GM12878 (cell line): ENCODE measurements around the gene MAML3. TPM values are rescaled to one million over a fixed set of nuclear protein-coding genes. Genes with fewer than 3 reads are reported as not detected.

Source experiments
- ATAC-seq: fragments of 200-7000 bp; cut with Tn5 transposase; 3 replicates; pipeline ENCODE4 v1.9.1; 2020; ENCODE audit warnings: mild to moderate bottlenecking, moderate library complexity
- BruUV-seq: library from RNA; stranded (reverse); fragments of 400-500 nt; replicated peaks from 2 replicates; lab custom pipeline; 2021; lab: Mats Ljungman, UMichigan
- CTCF ChIA-PET: fragments of 300-600 bp; sonication (Branson Sonifier 250); formaldehyde crosslinking; extraction: SDS; loops from one replicate; lab custom pipeline; 2021; ENCODE audit warnings: inconsistent platforms; lab: Yijun Ruan, JAX
- POLR2A ChIA-PET: fragments of 350-600 bp; formaldehyde crosslinking; extraction: SDS; loops from one replicate; lab custom pipeline; 2021; ENCODE audit warnings: inconsistent platforms; lab: Charles Lee
- RAD21 ChIA-PET: fragments of 300-600 bp; sonication (Branson Sonifier 250); formaldehyde crosslinking; loops from one replicate; lab custom pipeline; 2023; ENCODE audit warnings: antibody characterized with exemption; ENCODE audit not compliant: unreplicated experiment; lab: Charles Lee
- SMC1A ChIA-PET: fragments of 300-600 bp; sonication (Branson Sonifier 250); formaldehyde crosslinking; loops from one replicate; lab custom pipeline; 2023; ENCODE audit not compliant: unreplicated experiment, uncharacterized antibody; lab: Charles Lee
- DNase-seq: peaks from one replicate; pipeline ENCODE4 v3.0.0-alpha.2; 2011; ENCODE audit warnings: low read depth, low spot score
- FAIRE-seq: peaks from 3 replicates; lab custom pipeline; 2011; peaks lifted over from hg19 to GRCh38; lab: Jason Lieb, UNC
- H2AFZ ChIP-seq: 2 replicates; pipeline ENCODE4 v1.6.0; 2011; ENCODE audit warnings: low read depth, low read length, control low read depth; ENCODE audit not compliant: control insufficient read depth
- H3K27ac ChIP-seq: 2 replicates; pipeline ENCODE4 v1.5.1; 2011; ENCODE audit warnings: control low read depth; ENCODE audit not compliant: control insufficient read depth, insufficient read depth
- H3K27me3 ChIP-seq, 2 experiments: replicated peaks in 1 of 2; 2 replicates each; pipeline versions ENCODE4 v1.6.0 to v1.6.1; 2011; ENCODE audit warnings: low read length in 1 of 2; ENCODE audit not compliant: control insufficient read depth in 2 of 2, insufficient read depth in 2 of 2
- H3K36me3 ChIP-seq, 2 experiments: 2 replicates each; pipeline ENCODE4 v1.5.1; 2011; ENCODE audit warnings: low read length in 1 of 2; ENCODE audit not compliant: control insufficient read depth in 2 of 2, insufficient read depth in 2 of 2
- H3K4me1 ChIP-seq: 2 replicates; pipeline ENCODE4 v1.6.1; 2011; ENCODE audit warnings: mild to moderate bottlenecking, low read length, moderate library complexity, mixed read lengths; ENCODE audit not compliant: control insufficient read depth, insufficient read depth
- H3K4me2 ChIP-seq: 2 replicates; pipeline ENCODE4 v1.6.0; 2011; ENCODE audit warnings: control low read depth; ENCODE audit not compliant: control insufficient read depth, insufficient read depth
- H3K4me3 ChIP-seq: fragments of 200-600 bp; sonication (generic); 2 replicates; pipeline ENCODE4 v1.5.1; 2016
- H3K79me2 ChIP-seq: 2 replicates; pipeline ENCODE4 v1.6.0; 2011; ENCODE audit warnings: low read length; ENCODE audit not compliant: control insufficient read depth, insufficient read depth
- H3K9ac ChIP-seq: 2 replicates; pipeline ENCODE4 v1.8.0; 2011; ENCODE audit warnings: low read length, control low read depth, mixed read lengths; ENCODE audit not compliant: control insufficient read depth, insufficient read depth
- H3K9me3 ChIP-seq: replicated peaks from 3 replicates; pipeline ENCODE4 v1.5.1; 2011; ENCODE audit warnings: mild to moderate bottlenecking, low read length; ENCODE audit not compliant: control insufficient read depth, insufficient read depth
- H4K20me1 ChIP-seq: 2 replicates; pipeline ENCODE4 v1.6.0; 2011; ENCODE audit not compliant: control insufficient read depth, insufficient read depth
- CEBPB ChIP-seq, 2 experiments: fragments of 150-350 bp in 1 of 2; IDR thresholded peaks; 2 replicates each; pipeline ENCODE4 v1.6.1; 2012 to 2014; ENCODE audit warnings: low read depth in 2 of 2, low read length in 2 of 2, borderline replicate concordance in 1 of 2, inconsistent platforms in 1 of 2
- E2F8 ChIP-seq: fragments of 450-650 bp; IDR thresholded peaks from 2 replicates; pipeline ENCODE4 v1.6.1; 2018; ENCODE audit warnings: mild to moderate bottlenecking, low read depth, moderate library complexity; ENCODE audit not compliant: partially characterized antibody
- EED ChIP-seq: sonication (generic); IDR thresholded peaks from 2 replicates; pipeline ENCODE4 v1.6.1; 2016; ENCODE audit warnings: antibody characterized with exemption, low read depth
- EZH2 ChIP-seq: IDR thresholded peaks from 2 replicates; pipeline ENCODE4 v1.6.1; 2012; ENCODE audit warnings: low read depth, mild to moderate bottlenecking, control low read depth, inconsistent platforms, low read length, borderline replicate concordance; ENCODE audit not compliant: control insufficient read depth
- IRF5 ChIP-seq: fragments of 450-650 bp; IDR thresholded peaks from 2 replicates; pipeline ENCODE4 v1.6.1; 2017; ENCODE audit warnings: borderline replicate concordance
- MEF2B ChIP-seq: fragments of 450-650 bp; IDR thresholded peaks from 2 replicates; pipeline ENCODE4 v1.6.1; 2018; ENCODE audit warnings: mild to moderate bottlenecking, moderate library complexity; ENCODE audit not compliant: partially characterized antibody, poor library complexity, severe bottlenecking
- MTA2 ChIP-seq: fragments of 450-650 bp; IDR thresholded peaks from 2 replicates; pipeline ENCODE4 v1.6.1; 2016; ENCODE audit warnings: low read depth, mild to moderate bottlenecking, moderate library complexity
- MTA3 ChIP-seq: IDR thresholded peaks from 2 replicates; pipeline ENCODE4 v1.6.1; 2012; ENCODE audit warnings: low read length, inconsistent platforms, borderline replicate concordance
- SIN3A ChIP-seq: IDR thresholded peaks from 2 replicates; pipeline ENCODE4 v1.6.1; 2012; ENCODE audit warnings: low read depth, low read length, improper control_type of control experiment
- SREBF1 ChIP-seq: IDR thresholded peaks from 2 replicates; pipeline ENCODE4 v1.6.1; 2012; ENCODE audit warnings: mild to moderate bottlenecking, low read length
- USF2 ChIP-seq: IDR thresholded peaks from 2 replicates; pipeline ENCODE4 v1.6.1; 2011; ENCODE audit warnings: low read depth, low read length, improper control_type of control experiment, borderline replicate concordance
- WRNIP1 ChIP-seq: IDR thresholded peaks from 2 replicates; pipeline ENCODE4 v1.6.1; 2011; ENCODE audit warnings: low read depth, low read length, improper control_type of control experiment, borderline replicate concordance
- YBX1 ChIP-seq: fragments of 450-650 bp; IDR thresholded peaks from 2 replicates; pipeline ENCODE4 v1.6.1; 2016; ENCODE audit warnings: antibody characterized with exemption
- WGBS: methylation state at CpG from one replicate; pipeline ENCODE4 v1.1.6; 2016; ENCODE audit warnings: low lambda C conversion rate; ENCODE audit not compliant: insufficient replicate concordance, insufficient coverage; ENCODE audit errors: missing lambda C conversion rate; 5-methylcytosine and 5-hydroxymethylcytosine counted together
- in situ Hi-C: fragments of 300-500 bp; cut with MboI; formaldehyde crosslinking; loops from 9 replicates; pipeline ENCODE4 v1.14.3; 2018; ENCODE audit warnings: mixed read lengths
- intact Hi-C: fragments of 100-400 bp; cut with micrococcal nuclease; formaldehyde crosslinking; loops from one replicate; pipeline ENCODE4 v1.14.2; 2022; ENCODE audit not compliant: unreplicated experiment
- polyA plus RNA-seq, 11 experiments: library from polyadenylated mRNA; depleted of rRNA in 4 of 11; unstranded in 6 of 11; stranded (reverse) in 5 of 11; fragments of >200 nt; fragmentation: Nextera tagmentation in 4 of 11; fragmentation: Illumina TruSeq in 1 of 11; extraction: Ambion mirVana in 4 of 11; extraction: Trizol in 1 of 11; gene quantifications; 1 replicate in 1 of 11; 2 replicates in 10 of 11; pipeline versions ENCODE4 v1.2.1 to v1.2.3, GENCODE V29; 2011 to 2016; ENCODE audit warnings: inconsistent platforms in 2 of 11, missing spikeins in 2 of 11, low read depth in 1 of 11
- total RNA-seq, 4 experiments: library from RNA; depleted of rRNA in 3 of 4; stranded (reverse); fragments of >200 nt in 3 of 4; fragmentation: Illumina TruSeq in 1 of 4; extraction: Trizol in 1 of 4; gene quantifications; 2 replicates each; pipeline versions ENCODE4 v1.2.1 to v1.2.3, GENCODE V29; 2013 to 2021

MAML3 gene
- total and polyA plus RNA-seq, 10 of the 15 experiments (the other 5 are each of a cell fraction or from before 2014, with no cell fraction given), result under 0.01 to 0.53 (median 0.06) TPM; not detected in 2

- no TSS peak for BruUV-seq
- TF ChIP-seq USF2 (no peak), SREBF1 (no peak), SIN3A (no peak), CEBPB (IDR thresholded peaks at IDR 0.05; ENCODE audit: borderline replicate concordance in 1 of 2, low read depth in 2 of 2, low read length in 2 of 2) (no peak), MTA2 (no peak)
- DNase-seq (no peak), FAIRE-seq (no peak), ATAC-seq (no peak)
- H3K9me3 ChIP-seq, result no peaks in the 10 kb centered on the region
- ChIA-PET POLR2A (no interaction called here), SMC1A (no interaction called here), RAD21 (no interaction called here), CTCF (interaction anchor here (0.6 to 1.1 kb wide), 2 partner anchors 145 to 512 kb away, joined by 3 read pairs; no protein-coding TSS in a partner anchor)
- H4K20me1 ChIP-seq, result no peaks in the 10 kb centered on the region
- intact Hi-C loops (loop anchor here (5.0 to 10.0 kb wide), 2 partner anchors 308 to 516 kb away; no protein-coding TSS in a partner anchor), in situ Hi-C loops (no loop called here)
- peaks cover 6 to 24% of the 10 kb centered on the region in 2 experiments for H3K27me3 ChIP-seq
- H2AFZ ChIP-seq, result no peak overlapping the region
- no peaks in the 10 kb centered on the region for H3K36me3 ChIP-seq
- no peaks in the 10 kb centered on the region for H3K79me2 ChIP-seq
- no peaks in the 10 kb centered on the region for H3K4me1 ChIP-seq
- H3K4me2 ChIP-seq, result no peak overlapping the region
- H3K4me3 ChIP-seq, result no peak overlapping the region
- WGBS, result 5% methylated on average over 2 of the region's 2 CpGs
- no peak overlapping the region for H3K27ac ChIP-seq
- H3K9ac ChIP-seq, result no peak overlapping the region
Observed at GRCh38 chr4:139736661-139737060, 417.3 kb downstream of the MAML3 start.

GRCh38 chr4:139736274-139736660 lies 417.7 kb downstream of the MAML3 start:
- H3K9ac ChIP-seq, result no peak overlapping the region
- no peak for ATAC-seq

More at GRCh38 chr4:139736274-139736660, 417.7 kb downstream of the MAML3 start:
- no peak overlapping the region for H3K4me2 ChIP-seq
- no peaks in the 10 kb centered on the region for H3K4me1 ChIP-seq
- H3K27ac ChIP-seq, result no peak overlapping the region
- no peaks in the 10 kb centered on the region for H3K9me3 ChIP-seq
- no peak overlapping the region for H2AFZ ChIP-seq
- ChIA-PET POLR2A (no interaction called here), SMC1A (no interaction called here), RAD21 (no interaction called here), CTCF (no interaction called here)
- in situ Hi-C loops (no loop called here), intact Hi-C loops (loop anchor here (5.0 to 10.0 kb wide), 2 partner anchors 309 to 516 kb away; no protein-coding TSS in a partner anchor)
- no peaks in the 10 kb centered on the region for H3K79me2 ChIP-seq
- peaks cover 6 to 24% of the 10 kb centered on the region in 2 experiments for H3K27me3 ChIP-seq
- no peaks in the 10 kb centered on the region for H4K20me1 ChIP-seq
- no peak for TF ChIP-seq EED
- no peak for TF ChIP-seq MEF2B
- TF ChIP-seq EZH2, result no peak
- no peak for TF ChIP-seq IRF5
- no peak for TF ChIP-seq YBX1
- TF ChIP-seq MTA2, result no peak
- no peak for TF ChIP-seq WRNIP1
- TF ChIP-seq E2F8, result no peak
- no peak for TF ChIP-seq MTA3
- no peaks in the 10 kb centered on the region for H3K36me3 ChIP-seq
- no peak overlapping the region for H3K4me3 ChIP-seq
- no TSS peak for BruUV-seq
- 8% methylated on average over 5 of the region's 5 CpGs for WGBS
- FAIRE-seq, result no peak
- DNase-seq, result no peak
